GM18517 (cell line): Measurements from ENCODE around the gene SHKBP1.
"Not testable (repeated sequence)": the region's sequence is repeated elsewhere in the genome, so short reads cannot be mapped to it uniquely, and the experiment has no call there.

Source experiments
- ATAC-seq: cut with Tn5 transposase; IDR thresholded peaks from one replicate; pipeline ENCODE4 v1.9.1; 2021; ENCODE audit warnings: mild to moderate bottlenecking, moderate library complexity; ENCODE audit not compliant: unreplicated experiment

Gene SHKBP1

DNA sequence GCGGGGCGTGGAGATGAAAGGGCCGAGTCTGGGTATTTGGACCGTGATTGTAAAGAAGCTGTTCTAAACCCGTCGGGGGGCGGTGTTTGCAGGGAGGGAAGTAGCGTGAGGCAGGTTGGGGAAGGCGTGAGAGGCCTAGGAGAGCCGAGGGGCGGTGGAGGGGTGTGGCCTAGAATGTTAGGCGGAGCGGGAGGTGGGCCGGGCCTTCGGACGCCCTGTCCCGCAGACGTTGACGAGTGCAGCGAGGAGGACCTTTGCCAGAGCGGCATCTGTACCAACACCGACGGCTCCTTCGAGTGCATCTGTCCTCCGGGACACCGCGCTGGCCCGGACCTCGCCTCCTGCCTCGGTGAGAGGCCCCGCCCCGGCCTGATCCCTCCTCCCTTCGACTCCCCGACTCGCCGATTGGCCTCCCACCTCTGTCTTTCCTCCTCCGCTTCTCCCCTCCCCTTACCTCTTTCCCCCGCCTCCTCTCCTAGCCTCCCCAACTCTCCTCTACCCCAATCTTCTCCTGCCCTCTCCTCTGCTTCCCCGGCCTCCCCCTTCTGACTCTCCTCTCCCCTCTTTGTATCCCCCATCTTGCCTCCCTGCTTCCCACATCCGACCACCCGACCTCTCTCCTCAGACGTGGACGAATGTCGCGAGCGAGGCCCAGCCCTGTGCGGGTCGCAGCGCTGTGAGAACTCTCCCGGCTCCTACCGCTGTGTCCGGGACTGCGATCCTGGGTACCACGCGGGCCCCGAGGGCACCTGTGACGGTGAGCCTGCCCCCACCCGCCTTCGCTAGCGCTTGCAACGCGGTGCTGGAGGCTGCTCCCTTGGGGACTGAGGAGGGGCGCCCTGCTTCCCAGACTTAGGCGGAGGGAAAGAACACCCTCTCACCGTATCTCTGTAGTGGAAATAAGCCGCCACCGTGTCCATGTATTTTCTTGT lies 37.3 kb downstream of the SHKBP1 start:
- ATAC-seq = peak; percentile 41

DNA sequence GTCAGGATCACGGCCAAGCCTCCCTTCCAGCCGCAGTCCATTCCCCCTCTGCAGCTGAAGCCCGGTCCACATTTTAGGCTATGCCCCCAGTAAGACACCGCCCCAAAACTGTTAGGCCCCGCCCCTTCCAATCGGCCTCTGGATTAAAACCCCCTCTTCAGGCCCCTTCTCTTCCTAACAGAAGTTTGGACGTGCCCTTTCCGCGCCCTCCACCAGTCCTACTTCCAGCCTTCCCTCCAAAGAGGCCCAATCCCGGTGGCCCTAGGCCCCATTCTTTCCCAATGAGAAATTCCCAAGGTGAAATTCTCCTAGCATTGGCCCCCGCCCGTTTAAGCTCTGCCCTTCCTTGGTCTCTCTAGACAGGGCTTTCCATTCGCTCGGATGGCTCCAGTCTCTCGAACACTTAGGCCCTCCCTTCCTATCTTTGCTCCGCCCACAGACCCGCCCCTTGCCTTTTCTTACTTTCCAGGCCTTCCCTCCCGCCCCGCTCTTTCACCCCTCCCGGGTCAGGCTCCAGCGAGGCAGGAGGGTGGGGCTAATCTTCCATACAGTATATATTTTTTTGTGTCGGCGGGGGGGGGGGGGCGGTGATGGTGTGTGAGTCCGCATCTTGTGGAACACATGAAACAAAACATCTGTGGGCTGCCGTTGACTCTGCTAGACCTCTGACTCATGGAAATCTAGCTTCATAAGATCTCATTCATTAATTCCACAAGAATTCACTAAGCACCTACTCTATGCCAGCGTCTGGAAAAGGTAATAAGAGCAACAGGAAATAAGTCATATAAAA lies 38.1 kb downstream of the SHKBP1 start:
- no peak for ATAC-seq

- no peak for ATAC-seq
Observed at GRCh38 chr19:40616178-40616577, 39.5 kb downstream of the SHKBP1 start.

DNA sequence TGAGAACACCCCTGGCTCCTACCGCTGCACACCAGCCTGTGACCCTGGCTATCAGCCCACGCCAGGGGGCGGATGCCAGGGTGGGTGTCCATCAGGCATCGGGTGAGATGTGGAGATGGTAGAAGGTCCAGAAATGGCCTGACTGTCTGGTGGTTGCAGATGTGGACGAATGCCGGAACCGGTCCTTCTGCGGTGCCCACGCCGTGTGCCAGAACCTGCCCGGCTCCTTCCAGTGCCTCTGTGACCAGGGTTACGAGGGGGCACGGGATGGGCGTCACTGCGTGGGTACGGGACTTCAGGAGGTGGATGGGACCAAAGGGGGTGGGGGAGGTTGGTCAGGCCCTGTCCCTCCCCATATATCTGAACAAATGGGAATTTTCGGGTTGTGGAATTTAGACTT lies 40.3 kb downstream of the SHKBP1 start:
- no peak for ATAC-seq

DNA sequence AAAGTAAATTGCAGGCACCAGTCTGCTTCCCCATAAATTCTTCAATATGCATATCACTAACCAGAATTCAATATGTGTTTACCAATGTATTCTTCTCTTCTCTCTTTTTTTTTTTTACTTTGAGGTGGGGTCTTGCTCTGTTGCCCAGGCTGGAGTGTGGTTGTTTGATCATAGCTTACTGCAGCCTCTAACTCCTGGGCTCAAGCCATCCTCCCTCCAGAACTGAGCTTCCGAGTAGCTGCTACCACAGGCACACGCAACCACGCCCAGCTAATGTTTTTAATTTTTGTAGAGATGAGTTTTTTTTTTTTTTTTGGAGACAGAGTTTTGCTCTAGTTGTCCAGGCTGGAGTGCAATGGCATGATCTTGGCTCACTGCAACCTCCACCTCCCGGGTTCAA lies 41.3 kb downstream of the SHKBP1 start:
- ATAC-seq = no peak

GRCh38 chr19:40619333-40620160 lies 42.9 kb downstream of the SHKBP1 start:
- ATAC-seq = no peak

DNA sequence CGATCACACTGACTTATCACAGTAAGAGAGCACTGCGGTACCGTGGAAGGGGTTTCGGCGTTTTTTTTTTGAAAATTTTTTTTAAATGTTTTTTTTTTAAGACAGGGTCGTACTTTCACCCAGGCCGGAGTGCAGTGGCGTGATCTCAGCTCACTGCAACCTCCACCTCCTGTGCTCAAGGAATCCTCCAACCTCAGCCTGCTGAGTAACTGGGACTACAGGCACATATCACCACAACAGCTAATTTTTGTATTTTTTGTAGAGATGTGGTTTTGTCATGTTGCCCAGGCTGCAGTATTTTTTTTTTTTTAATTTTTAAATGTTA lies 43.5 kb downstream of the SHKBP1 start:
- ATAC-seq = no peak

DNA sequence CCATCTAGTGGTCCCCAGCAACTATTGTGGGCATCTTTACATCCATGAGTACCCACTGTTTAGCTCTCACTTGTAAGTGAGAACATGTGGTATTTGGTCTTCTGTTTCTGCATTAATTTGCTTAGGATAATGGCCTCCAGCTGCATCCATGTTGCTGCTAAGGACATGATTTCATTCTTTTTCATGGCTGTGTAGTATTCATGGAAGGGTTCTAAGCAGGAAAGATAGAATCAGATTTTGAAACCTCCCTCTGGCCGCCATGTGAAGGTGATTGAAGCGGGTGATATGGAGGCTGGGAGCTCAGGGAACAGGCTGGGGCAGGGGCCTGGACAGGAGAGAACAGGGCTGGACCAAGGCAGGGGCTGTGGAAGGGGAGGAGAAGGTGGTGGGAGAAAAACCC lies 44.6 kb downstream of the SHKBP1 start:
- ATAC-seq = no peak

GRCh38 chr19:40621966-40622772 lies 45.5 kb downstream of the SHKBP1 start:
- no peak for ATAC-seq

- no peak for ATAC-seq
Observed at GRCh38 chr19:40622773-40623075, 46.1 kb downstream of the SHKBP1 start.

- ATAC-seq = no peak
Observed at GRCh38 chr19:40623403-40624251, 47.0 kb downstream of the SHKBP1 start.

GRCh38 chr19:40624369-40625153 lies 47.9 kb downstream of the SHKBP1 start:
- not testable (repeated sequence) for ATAC-seq

- no peak for ATAC-seq
Observed at GRCh38 chr19:40625406-40626120, 48.9 kb downstream of the SHKBP1 start.

DNA sequence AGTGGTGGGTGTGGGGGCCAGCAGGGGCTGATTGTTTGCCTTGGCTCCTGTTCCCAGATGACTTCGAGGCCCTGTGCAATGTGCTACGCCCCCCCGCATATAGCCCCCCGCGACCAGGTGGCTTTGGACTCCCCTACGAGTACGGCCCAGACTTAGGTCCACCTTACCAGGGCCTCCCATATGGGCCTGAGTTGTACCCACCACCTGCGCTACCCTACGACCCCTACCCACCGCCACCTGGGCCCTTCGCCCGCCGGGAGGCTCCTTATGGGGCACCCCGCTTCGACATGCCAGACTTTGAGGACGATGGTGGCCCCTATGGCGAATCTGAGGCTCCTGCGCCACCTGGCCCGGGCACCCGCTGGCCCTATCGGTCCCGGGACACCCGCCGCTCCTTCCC lies 50.2 kb downstream of the SHKBP1 start:
- ATAC-seq = no peak

- no peak for ATAC-seq
Observed at GRCh38 chr19:40627486-40628279, 51.0 kb downstream of the SHKBP1 start.

GRCh38 chr19:40629346-40629745 lies 52.7 kb downstream of the SHKBP1 start:
- no peak for ATAC-seq

DNA sequence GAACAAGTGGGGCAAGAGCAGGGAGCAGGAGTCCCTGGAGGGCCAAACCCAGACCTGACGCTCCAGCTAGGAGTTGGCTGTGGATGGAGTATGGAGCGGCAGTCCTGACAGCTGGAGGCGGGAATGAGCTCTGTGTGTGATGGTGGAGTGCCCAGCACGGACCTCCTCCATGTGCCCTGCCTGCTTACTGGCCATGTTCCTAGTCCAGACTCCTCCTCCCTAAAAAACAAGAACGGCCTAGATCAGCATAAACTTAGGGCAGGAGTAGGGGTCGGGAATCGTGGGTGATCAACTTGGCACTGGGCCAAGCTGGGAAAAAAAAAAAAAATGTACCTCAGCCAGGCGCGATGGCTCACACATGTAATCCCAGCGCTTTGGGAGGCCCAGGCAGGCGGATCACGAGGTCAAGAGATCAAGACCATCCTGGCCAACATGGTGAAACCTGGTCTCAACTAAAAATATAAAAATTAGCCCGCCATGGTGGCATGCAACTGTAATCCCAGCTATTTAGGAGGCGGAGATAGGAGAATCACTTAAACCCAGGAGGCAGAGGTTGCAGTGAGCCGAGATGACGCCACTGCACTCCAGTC lies 54.0 kb downstream of the SHKBP1 start:
- no peak for ATAC-seq
